Mesenchymal stem cell (in vitro differentiated cells and primary cell): ENCODE results near the gene KAT7.
"Not testable (repeated sequence)": the region's sequence is repeated elsewhere in the genome, so short reads cannot be mapped to it uniquely, and the experiment has no call there.

Experiments used
- DNase-seq: peaks from one replicate; pipeline ENCODE4 v3.0.0-alpha.2; 2013
- H2AFZ ChIP-seq: one replicate; pipeline ENCODE4 v1.6.1; 2013; ENCODE audit warnings: low read depth, mild to moderate bottlenecking, control low read depth, inconsistent platforms, low read length, moderate library complexity
- H2AK5ac ChIP-seq: 2 replicates; pipeline ENCODE4 v1.6.1; 2013; ENCODE audit warnings: low read length, moderate library complexity, mild to moderate bottlenecking, inconsistent platforms; ENCODE audit not compliant: severe bottlenecking
- H2BK120ac ChIP-seq: one replicate; pipeline ENCODE4 v1.6.1; 2013; ENCODE audit warnings: low read depth, mild to moderate bottlenecking, inconsistent platforms, low read length, moderate library complexity
- H2BK12ac ChIP-seq, 2 experiments: one replicate each; pipeline ENCODE4 v1.6.1; 2013; ENCODE audit warnings: inconsistent platforms in 2 of 2, low read length in 2 of 2, mild to moderate bottlenecking in 2 of 2, moderate library complexity in 2 of 2, control low read depth in 1 of 2
- H2BK15ac ChIP-seq: one replicate; pipeline ENCODE4 v1.6.1; 2013; ENCODE audit warnings: mild to moderate bottlenecking, low read depth, inconsistent platforms; ENCODE audit not compliant: poor library complexity, severe bottlenecking
- H2BK5ac ChIP-seq: 2 replicates; pipeline ENCODE4 v1.6.1; 2013; ENCODE audit warnings: low read depth, mild to moderate bottlenecking, low read length, control low read depth, inconsistent platforms; ENCODE audit not compliant: poor library complexity, severe bottlenecking
- H3K14ac ChIP-seq, 2 experiments: one replicate each; pipeline ENCODE4 v1.6.1; 2013; ENCODE audit warnings: inconsistent platforms in 2 of 2, low read length in 2 of 2, control low read depth in 1 of 2, mild to moderate bottlenecking in 1 of 2, moderate library complexity in 1 of 2
- H3K18ac ChIP-seq, 2 experiments: one replicate each; pipeline ENCODE4 v1.6.1; 2013; ENCODE audit warnings: inconsistent platforms in 2 of 2, low read length in 2 of 2, control low read depth in 1 of 2, low read depth in 1 of 2, mild to moderate bottlenecking in 1 of 2
- H3K23ac ChIP-seq, 2 experiments: one replicate each; pipeline ENCODE4 v1.6.1; 2013; ENCODE audit warnings: inconsistent platforms in 2 of 2, low read length in 2 of 2, mild to moderate bottlenecking in 2 of 2, moderate library complexity in 2 of 2, control low read depth in 1 of 2
- H3K27ac ChIP-seq: 2 replicates; pipeline ENCODE4 v1.5.1; 2013; ENCODE audit warnings: mild to moderate bottlenecking, moderate library complexity, low read length, control low read depth, inconsistent platforms; ENCODE audit not compliant: poor library complexity, severe bottlenecking
- H3K27me3 ChIP-seq, 2 experiments: 2 replicates each; pipeline versions ENCODE4 v1.6.1 to v1.7.0; 2013; ENCODE audit warnings: low read length in 2 of 2, mild to moderate bottlenecking in 2 of 2, moderate library complexity in 2 of 2, control low read depth in 1 of 2, inconsistent platforms in 1 of 2; ENCODE audit not compliant: control insufficient read depth in 1 of 2, insufficient read depth in 1 of 2
- H3K36me3 ChIP-seq, 2 experiments: 2 replicates each; pipeline versions ENCODE4 v1.6.1 to v1.7.0; 2013; ENCODE audit warnings: low read length in 2 of 2, control low read depth in 1 of 2, inconsistent platforms in 1 of 2, low read depth in 1 of 2, mild to moderate bottlenecking in 1 of 2; ENCODE audit not compliant: insufficient read depth in 2 of 2, control insufficient read depth in 1 of 2
- H3K4ac ChIP-seq, 2 experiments: one replicate each; pipeline ENCODE4 v1.6.1; 2013; ENCODE audit warnings: inconsistent platforms in 2 of 2, low read length in 2 of 2, mild to moderate bottlenecking in 2 of 2, moderate library complexity in 2 of 2, control low read depth in 1 of 2, low read depth in 1 of 2
- H3K4me1 ChIP-seq: 2 replicates; pipeline ENCODE4 v1.6.1; 2013; ENCODE audit warnings: low read depth, low read length, control low read depth; ENCODE audit not compliant: control insufficient read depth, insufficient read depth
- H3K4me2 ChIP-seq: 2 replicates; pipeline ENCODE4 v1.6.1; 2013; ENCODE audit warnings: low read length, mild to moderate bottlenecking, inconsistent platforms; ENCODE audit not compliant: poor library complexity, severe bottlenecking
- H3K4me3 ChIP-seq, 2 experiments: 2 replicates each; pipeline versions ENCODE4 v1.5.1 to v1.7.0; 2013; ENCODE audit warnings: low read length in 2 of 2, mild to moderate bottlenecking in 2 of 2, control low read depth in 1 of 2, low read depth in 1 of 2; ENCODE audit not compliant: insufficient read depth in 1 of 2
- H3K79me1 ChIP-seq: replicated peaks from 2 replicates; pipeline ENCODE4 v1.6.1; 2013; ENCODE audit warnings: mild to moderate bottlenecking, control low read depth, low read length, inconsistent platforms; ENCODE audit not compliant: poor library complexity, severe bottlenecking
- H3K9ac ChIP-seq: 2 replicates; pipeline ENCODE4 v1.7.0; 2013; ENCODE audit warnings: mild to moderate bottlenecking, low read length, moderate library complexity
- H3K9me3 ChIP-seq: 2 replicates; pipeline ENCODE4 v1.7.0; 2013; ENCODE audit warnings: mild to moderate bottlenecking, low read length; ENCODE audit not compliant: control insufficient read depth
- H4K8ac ChIP-seq: one replicate; pipeline ENCODE4 v1.6.1; 2013; ENCODE audit warnings: inconsistent platforms, mild to moderate bottlenecking, low read length, moderate library complexity
- H4K91ac ChIP-seq: one replicate; pipeline ENCODE4 v1.6.1; 2013; ENCODE audit warnings: mild to moderate bottlenecking, low read length, inconsistent platforms
- WGBS: methylation state at CpG from one replicate; pipeline ENCODE4 v1.1.7; 2013; ENCODE audit warnings: mixed read lengths; 5-methylcytosine and 5-hydroxymethylcytosine counted together

KAT7 gene

GRCh38 chr17:49758464-49759010 is 29.9 kb upstream of the KAT7 start:
- H3K4me3 ChIP-seq, H2BK12ac ChIP-seq, H3K9ac ChIP-seq, H4K91ac ChIP-seq, H3K14ac ChIP-seq, H2AFZ ChIP-seq, H2BK15ac ChIP-seq, H3K4ac ChIP-seq, H3K27ac ChIP-seq, H3K23ac ChIP-seq, H3K9me3 ChIP-seq, H4K8ac ChIP-seq, H3K36me3 ChIP-seq, H2AK5ac ChIP-seq, H2BK120ac ChIP-seq, H3K4me2 ChIP-seq, DNase-seq, H3K27me3 ChIP-seq, H3K18ac ChIP-seq, H2BK5ac ChIP-seq, H3K4me1 ChIP-seq: not testable (repeated sequence)
- H3K79me1 ChIP-seq: peaks cover 32% of the 10 kb centered on the region
- 88% methylated on average over 3 of the region's 8 CpGs for WGBS

- Histone ChIP-seq H3K9ac (no peak overlapping the region), H3K36me3 (no peaks in the 10 kb centered on the region)
- WGBS: 78% methylated on average over 3 of the region's 3 CpGs
Observed at GRCh38 chr17:49759203-49759602, 29.3 kb upstream of the KAT7 start.

DNA sequence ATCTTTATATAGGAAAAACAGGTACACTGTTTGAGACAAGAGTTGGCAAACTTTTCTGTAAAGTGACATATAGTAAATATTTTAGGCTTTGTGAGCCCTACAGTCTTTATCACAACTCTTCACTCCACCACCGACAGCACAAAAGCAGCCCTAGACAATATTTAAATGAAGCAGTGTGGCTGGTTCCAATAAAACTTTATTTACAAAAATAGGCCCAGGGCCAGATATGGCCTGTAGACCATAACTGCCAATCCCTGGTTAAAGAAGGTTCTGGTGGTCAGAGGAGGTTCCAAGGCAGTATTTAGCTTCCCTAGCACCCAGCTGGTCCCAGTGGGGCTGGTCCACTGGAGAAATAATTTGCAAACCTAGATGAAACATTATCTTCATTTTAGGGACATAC is 28.2 kb upstream of the KAT7 start:
- no peak overlapping the region for H3K9ac ChIP-seq

More at GRCh38 chr17:49759203-49759602, 29.3 kb upstream of the KAT7 start:
- H3K4me3 ChIP-seq: no peak overlapping the region
- H2BK15ac ChIP-seq: no peak overlapping the region
- no peak overlapping the region for H3K18ac ChIP-seq
- no peak overlapping the region for H2BK12ac ChIP-seq
- H2BK5ac ChIP-seq: no peak overlapping the region
- H3K79me1 ChIP-seq: peaks cover 28% of the 10 kb centered on the region
- peaks cover 4% of the 10 kb centered on the region for H3K4me1 ChIP-seq
- no peak overlapping the region for H2AK5ac ChIP-seq
- no peaks in the 10 kb centered on the region for H3K9me3 ChIP-seq
- no peak overlapping the region for H2AFZ ChIP-seq
- H3K27me3 ChIP-seq: no peaks in the 10 kb centered on the region
- no peak overlapping the region for H3K4me2 ChIP-seq
- no peak overlapping the region for H3K23ac ChIP-seq
- no peak overlapping the region for H4K91ac ChIP-seq
- no peak overlapping the region for H2BK120ac ChIP-seq
- H3K27ac ChIP-seq: no peak overlapping the region
- H4K8ac ChIP-seq: no peak overlapping the region
- DNase-seq: no peak
- H3K14ac ChIP-seq: no peak overlapping the region
- H3K4ac ChIP-seq: no peak overlapping the region

DNA sequence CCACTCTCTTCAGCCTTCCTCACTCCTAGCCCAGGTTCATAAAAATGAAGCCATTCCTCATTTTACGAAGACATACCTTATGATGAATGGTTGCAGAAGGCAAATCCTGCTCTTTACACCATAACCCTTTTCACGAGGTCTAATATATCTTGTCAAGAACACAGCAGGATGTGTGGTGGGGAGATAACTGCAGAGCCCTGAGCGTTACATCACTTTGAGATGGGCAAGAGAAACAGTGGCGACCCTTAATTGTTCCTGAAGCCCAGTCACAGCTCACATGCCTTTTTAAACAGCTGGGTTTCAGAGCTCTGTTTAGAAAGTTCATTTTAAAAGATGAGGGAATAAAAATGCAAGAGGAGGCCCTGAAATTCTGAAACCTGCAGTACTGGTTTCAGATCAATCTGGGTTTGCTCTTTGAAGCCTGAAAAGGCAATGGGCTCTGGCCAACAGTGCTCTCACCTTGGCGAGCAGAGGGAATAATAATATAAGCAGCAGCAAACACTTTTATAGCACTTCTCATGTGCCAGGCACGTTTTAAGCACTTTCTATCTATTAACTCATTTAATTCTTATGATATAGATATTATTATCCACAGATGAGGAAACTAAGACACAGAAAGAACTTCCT is 27.4 kb upstream of the KAT7 start:
- H3K27me3 ChIP-seq: peaks cover 2 to 4% of the 10 kb centered on the region in 2 experiments
- H3K14ac ChIP-seq: no peak overlapping the region
- H4K91ac ChIP-seq: no peak overlapping the region
- no peak overlapping the region for H2BK15ac ChIP-seq
- H3K4ac ChIP-seq: no peak overlapping the region
- no peak overlapping the region for H2BK12ac ChIP-seq
- DNase-seq: no peak
- H4K8ac ChIP-seq: no peak overlapping the region
- peaks cover 4% of the 10 kb centered on the region for H3K4me1 ChIP-seq
- H3K4me3 ChIP-seq: no peak overlapping the region
- no peaks in the 10 kb centered on the region for H3K9me3 ChIP-seq
- H3K27ac ChIP-seq: no peak overlapping the region
- peaks cover 26% of the 10 kb centered on the region for H3K79me1 ChIP-seq
- H3K18ac ChIP-seq: no peak overlapping the region
- H2AFZ ChIP-seq: no peak overlapping the region
- H3K4me2 ChIP-seq: no peak overlapping the region
- H2BK120ac ChIP-seq: no peak overlapping the region
- H3K36me3 ChIP-seq: no peaks in the 10 kb centered on the region
- 52% methylated on average over 4 of the region's 6 CpGs for WGBS
- H2BK5ac ChIP-seq: no peak overlapping the region
- no peak overlapping the region for H3K23ac ChIP-seq
- no peak overlapping the region for H2AK5ac ChIP-seq
- no peak overlapping the region for H3K9ac ChIP-seq

More for the DNA sequence above, 28.2 kb upstream of the KAT7 start:
- no peak overlapping the region for H2AFZ ChIP-seq
- H3K4me3 ChIP-seq: no peak overlapping the region
- WGBS: 100% methylated on average over 1 of the region's 1 CpG
- no peak overlapping the region for H2BK5ac ChIP-seq
- DNase-seq: no peak
- peaks cover 28% of the 10 kb centered on the region for H3K79me1 ChIP-seq
- H4K91ac ChIP-seq: no peak overlapping the region
- H2BK12ac ChIP-seq: no peak overlapping the region
- H4K8ac ChIP-seq: no peak overlapping the region
- H3K9me3 ChIP-seq: no peaks in the 10 kb centered on the region
- no peak overlapping the region for H3K23ac ChIP-seq
- H2BK120ac ChIP-seq: no peak overlapping the region
- H2AK5ac ChIP-seq: no peak overlapping the region
- no peak overlapping the region for H3K18ac ChIP-seq
- H3K27ac ChIP-seq: no peak overlapping the region
- no peak overlapping the region for H3K4ac ChIP-seq
- H3K4me2 ChIP-seq: no peak overlapping the region
- H3K4me1 ChIP-seq: peaks cover 4% of the 10 kb centered on the region
- H3K36me3 ChIP-seq: no peaks in the 10 kb centered on the region
- no peak overlapping the region for H3K14ac ChIP-seq
- no peaks in the 10 kb centered on the region for H3K27me3 ChIP-seq
- H2BK15ac ChIP-seq: no peak overlapping the region
